DOHH2 (cell line): ENCODE results near the gene SPTBN1.

Experiments
- H3F3A ChIP-seq: fragments of 200-600 bp; sonication (generic), shearing (Covaris generic); 2 replicates; pipeline ENCODE4 v1.6.0; 2016; ENCODE audit warnings: antibody characterized with exemption, mild to moderate bottlenecking; ENCODE audit not compliant: control insufficient read depth, insufficient read depth
- H3K27ac ChIP-seq: fragments of 200-600 bp; sonication (generic); 2 replicates; pipeline ENCODE4 v1.5.1; 2014; ENCODE audit warnings: low read depth, mild to moderate bottlenecking, low read length, moderate library complexity
- H3K27me3 ChIP-seq: fragments of 200-600 bp; sonication (generic); 2 replicates; pipeline ENCODE4 v1.6.1; 2014; ENCODE audit warnings: mild to moderate bottlenecking, low read length, mixed read lengths; ENCODE audit not compliant: control insufficient read depth
- H3K36me3 ChIP-seq: fragments of 200-600 bp; sonication (generic); 2 replicates; pipeline ENCODE4 v1.6.1; 2014; ENCODE audit warnings: mild to moderate bottlenecking, low read length, moderate library complexity, mixed read lengths; ENCODE audit not compliant: control insufficient read depth
- H3K4me1 ChIP-seq: fragments of 200-600 bp; sonication (generic); 2 replicates; pipeline ENCODE4 v1.6.1; 2014; ENCODE audit warnings: mild to moderate bottlenecking, low read length, mixed read lengths; ENCODE audit not compliant: control insufficient read depth
- H3K4me2 ChIP-seq: fragments of 200-600 bp; sonication (generic); 2 replicates; pipeline ENCODE4 v1.6.0; 2014; ENCODE audit warnings: mild to moderate bottlenecking, low read length, moderate library complexity
- H3K4me3 ChIP-seq: fragments of 200-600 bp; sonication (generic); 2 replicates; pipeline ENCODE4 v1.5.1; 2014; ENCODE audit warnings: mild to moderate bottlenecking, low read length, mixed read lengths
- H3K79me2 ChIP-seq: fragments of 200-600 bp; sonication (generic); 2 replicates; pipeline ENCODE4 v1.6.1; 2014; ENCODE audit warnings: mild to moderate bottlenecking, low read length, mixed read lengths; ENCODE audit not compliant: control insufficient read depth
- H3K9me2 ChIP-seq: fragments of 200-600 bp; sonication (generic); replicated peaks from 2 replicates; pipeline ENCODE4 v1.6.1; 2014; ENCODE audit warnings: mild to moderate bottlenecking, low read length, mixed read lengths; ENCODE audit not compliant: control insufficient read depth
- H3K9me3 ChIP-seq: fragments of 200-600 bp; sonication (generic); 2 replicates; pipeline ENCODE4 v1.6.1; 2014; ENCODE audit warnings: antibody characterized with exemption, low read length, mixed read lengths; ENCODE audit not compliant: control insufficient read depth, insufficient read depth
- H4K20me1 ChIP-seq: fragments of 200-600 bp; sonication (generic); 2 replicates; pipeline ENCODE4 v1.6.0; 2014; ENCODE audit warnings: low read depth, mild to moderate bottlenecking, antibody characterized with exemption, low read length, moderate library complexity; ENCODE audit not compliant: control insufficient read depth, insufficient read depth
- EZH2phosphoT487 ChIP-seq: fragments of 200-600 bp; sonication (generic); IDR thresholded peaks from 2 replicates; pipeline ENCODE4 v1.6.1; 2017; ENCODE audit warnings: borderline replicate concordance, mild to moderate bottlenecking, antibody characterized with exemption, low read length, moderate library complexity, mixed read lengths
- TF ChIP-seq, protein P1 (sequence below): fragments of 200-600 bp; sonication (generic); IDR thresholded peaks from one replicate; pipeline ENCODE4 v1.5.1; 2014; ENCODE audit warnings: antibody characterized with exemption, mild to moderate bottlenecking, low read depth, low read length; ENCODE audit not compliant: poor library complexity, severe bottlenecking

The SPTBN1 gene

DNA sequence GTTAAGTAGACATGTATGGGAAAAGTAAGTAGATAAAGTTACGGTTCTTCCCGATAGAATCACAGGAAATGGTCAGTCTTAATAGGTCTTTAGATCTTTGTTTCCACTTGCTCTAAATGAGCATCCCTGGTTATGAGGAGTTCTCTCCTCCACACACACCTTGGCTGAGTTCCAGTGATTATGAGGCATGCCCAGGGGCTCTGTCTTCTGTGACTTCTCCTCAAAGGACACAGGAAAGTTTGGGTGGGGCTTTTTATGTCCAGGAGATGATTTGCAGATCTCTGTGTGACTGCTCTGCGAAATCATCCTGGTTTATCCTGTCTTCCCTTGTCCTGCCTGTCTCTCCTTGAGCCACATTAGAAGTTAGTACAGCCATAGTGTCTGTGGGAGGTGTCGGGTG lies 183.5 kb downstream of the SPTBN1 start:
- Histone ChIP-seq H3K27ac (no peak overlapping the region), H3K36me3 (peaks cover 2% of the 10 kb centered on the region; the same call in 1 of the 2 replicates), H4K20me1 (no peaks in the 10 kb centered on the region), H3K4me3 (no peak overlapping the region), H3K4me2 (no peak overlapping the region), H3K79me2 (no peaks in the 10 kb centered on the region), H3K9me2 (no peaks in the 10 kb centered on the region), H3K9me3 (no peaks in the 10 kb centered on the region), H3F3A (0 out of 2 replicates have a peak, but pooled peaks cover 5% of the 10 kb centered on the region), H3K27me3 (no peaks in the 10 kb centered on the region), H3K4me1 (peaks cover 23% of the 10 kb centered on the region)
- TF ChIP-seq EZH2phosphoT487 = no peak
- TF ChIP-seq, protein P1, sequence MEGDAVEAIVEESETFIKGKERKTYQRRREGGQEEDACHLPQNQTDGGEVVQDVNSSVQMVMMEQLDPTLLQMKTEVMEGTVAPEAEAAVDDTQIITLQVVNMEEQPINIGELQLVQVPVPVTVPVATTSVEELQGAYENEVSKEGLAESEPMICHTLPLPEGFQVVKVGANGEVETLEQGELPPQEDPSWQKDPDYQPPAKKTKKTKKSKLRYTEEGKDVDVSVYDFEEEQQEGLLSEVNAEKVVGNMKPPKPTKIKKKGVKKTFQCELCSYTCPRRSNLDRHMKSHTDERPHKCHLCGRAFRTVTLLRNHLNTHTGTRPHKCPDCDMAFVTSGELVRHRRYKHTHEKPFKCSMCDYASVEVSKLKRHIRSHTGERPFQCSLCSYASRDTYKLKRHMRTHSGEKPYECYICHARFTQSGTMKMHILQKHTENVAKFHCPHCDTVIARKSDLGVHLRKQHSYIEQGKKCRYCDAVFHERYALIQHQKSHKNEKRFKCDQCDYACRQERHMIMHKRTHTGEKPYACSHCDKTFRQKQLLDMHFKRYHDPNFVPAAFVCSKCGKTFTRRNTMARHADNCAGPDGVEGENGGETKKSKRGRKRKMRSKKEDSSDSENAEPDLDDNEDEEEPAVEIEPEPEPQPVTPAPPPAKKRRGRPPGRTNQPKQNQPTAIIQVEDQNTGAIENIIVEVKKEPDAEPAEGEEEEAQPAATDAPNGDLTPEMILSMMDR = no peak

DNA sequence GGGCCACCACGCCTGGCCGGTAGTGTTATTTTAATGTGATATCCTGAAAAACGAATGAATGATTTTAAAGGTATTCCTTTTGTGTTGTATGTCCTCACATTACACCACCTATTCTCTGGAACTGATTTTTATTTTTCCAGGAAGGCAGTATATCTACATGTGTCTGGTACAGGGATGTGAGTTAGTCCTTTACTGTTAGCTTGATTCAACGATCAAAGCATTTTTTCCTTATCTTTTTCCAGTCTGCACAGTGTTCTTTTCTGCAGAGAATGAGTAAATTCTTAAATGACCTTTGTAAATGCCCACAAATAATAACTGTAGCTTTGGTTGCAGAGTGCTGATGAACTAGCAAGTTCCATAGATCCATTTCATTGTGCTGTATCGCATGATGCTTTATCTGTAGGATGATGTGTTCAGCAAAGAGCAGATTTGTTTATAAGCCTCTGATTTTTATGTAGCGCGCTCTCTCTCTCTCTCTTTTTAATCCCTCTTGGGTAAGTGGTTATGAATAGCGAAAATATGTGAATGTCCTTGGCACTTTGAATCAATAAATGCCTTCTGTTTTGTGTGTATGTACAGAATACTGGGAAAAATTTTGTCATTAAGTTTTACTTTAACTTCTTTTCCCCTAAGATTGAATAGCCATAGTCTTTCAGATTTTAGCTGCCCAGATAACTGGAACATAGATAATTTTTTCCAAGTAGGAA lies 184.9 kb downstream of the SPTBN1 start:
- Histone ChIP-seq H3K27ac (no peak overlapping the region), H3K4me3 (no peak overlapping the region), H3K4me2 (no peak overlapping the region), H3F3A (0 out of 2 replicates have a peak, but pooled peaks cover 5% of the 10 kb centered on the region), H3K9me2 (no peaks in the 10 kb centered on the region), H3K36me3 (peaks cover 2% of the 10 kb centered on the region; the same call in 1 of the 2 replicates), H4K20me1 (no peaks in the 10 kb centered on the region), H3K4me1 (peaks cover 12% of the 10 kb centered on the region), H3K9me3 (no peaks in the 10 kb centered on the region), H3K79me2 (no peaks in the 10 kb centered on the region), H3K27me3 (no peaks in the 10 kb centered on the region)
- TF ChIP-seq, protein P1 = no peak
- no peak for TF ChIP-seq EZH2phosphoT487

DNA sequence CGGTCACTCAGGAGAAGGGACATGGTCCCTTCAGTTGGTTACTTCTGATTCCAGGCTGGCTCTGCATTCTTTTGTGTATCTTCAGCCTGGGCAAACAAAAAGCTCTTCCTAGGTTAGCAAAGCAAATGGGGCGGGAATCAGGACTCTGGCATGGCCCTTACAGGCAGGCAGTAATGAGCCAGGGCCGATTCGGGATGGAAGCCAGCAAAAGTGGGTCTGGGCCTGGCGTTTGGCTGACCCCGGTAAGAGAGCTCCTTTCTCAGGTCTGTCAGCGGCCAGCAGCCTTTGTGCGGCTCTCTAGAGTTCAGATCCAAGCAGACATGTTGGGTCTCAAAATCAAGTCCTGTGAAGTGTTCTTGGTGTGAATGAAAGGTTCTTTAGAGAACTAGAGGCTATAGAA lies 185.9 kb downstream of the SPTBN1 start:
- Histone ChIP-seq H3K4me3 (no peak overlapping the region), H3K27me3 (no peaks in the 10 kb centered on the region), H3K9me2 (no peaks in the 10 kb centered on the region), H3K36me3 (peaks cover 2% of the 10 kb centered on the region; the same call in 1 of the 2 replicates), H3K79me2 (no peaks in the 10 kb centered on the region), H3K4me2 (no peak overlapping the region), H3K4me1 (peaks cover 12% of the 10 kb centered on the region), H4K20me1 (no peaks in the 10 kb centered on the region), H3K9me3 (no peaks in the 10 kb centered on the region), H3K27ac (no peak overlapping the region), H3F3A (0 out of 2 replicates have a peak, but pooled peaks cover 5% of the 10 kb centered on the region)
- TF ChIP-seq, protein P1 = no peak
- no peak for TF ChIP-seq EZH2phosphoT487
